Peyer's patch (tissue), 4 donors: ENCODE measurements around the gene KLF16. TPM values are rescaled to one million over a fixed set of nuclear protein-coding genes. Genes with fewer than 3 reads are reported as not detected.

Source experiments
- DNase-seq, 3 donors: peaks; one replicate each; pipeline ENCODE4 v3.0.0-alpha.2; 2017 to 2019
- H3K27ac ChIP-seq, 4 donors: fragments of 200-600 bp; sonication (generic); one replicate each; pipeline ENCODE4 v1.5.1; 2016 to 2019
- H3K27me3 ChIP-seq, 2 donors: fragments of 200-600 bp; sonication (generic); one replicate each; pipeline ENCODE4 v1.5.1; 2019
- H3K36me3 ChIP-seq, 3 donors: fragments of 200-600 bp; sonication (generic); one replicate each; pipeline ENCODE4 v1.5.1; 2016 to 2019
- H3K4me1 ChIP-seq, 4 donors: fragments of 200-600 bp; sonication (generic); one replicate each; pipeline ENCODE4 v1.5.1; 2016 to 2019
- H3K4me3 ChIP-seq, 4 donors: fragments of 200-600 bp; sonication (generic); 1 replicate in 3 of 4; 2 replicates in 1 of 4; pipeline ENCODE4 v1.5.1; 2016 to 2019; ENCODE audit warnings: mild to moderate bottlenecking in 1 of 4
- H3K9me3 ChIP-seq, 4 donors: fragments of 200-600 bp; sonication (generic); one replicate each; pipeline ENCODE4 v1.5.1; 2016 to 2019; ENCODE audit warnings: mild to moderate bottlenecking in 1 of 4
- CTCF ChIP-seq, 6 experiments: fragments of 450-650 bp in 4 of 6; fragments of 200-600 bp in 2 of 6; sonication (generic) in 1 of 6; IDR thresholded peaks; one replicate each; pipeline ENCODE4 v1.5.1; 2017 to 2019; ENCODE audit warnings: antibody characterized with exemption in 6 of 6, mild to moderate bottlenecking in 3 of 6, moderate library complexity in 1 of 6
- POLR2A ChIP-seq, 2 donors: fragments of 450-650 bp; IDR thresholded peaks; one replicate each; pipeline ENCODE4 v1.5.1; 2017; ENCODE audit warnings: antibody characterized with exemption in 2 of 2, mild to moderate bottlenecking in 2 of 2, moderate library complexity in 2 of 2
- total RNA-seq, 4 donors: library from RNA; depleted of rRNA; stranded (reverse); fragments of >200 nt; gene quantifications; one replicate each; pipeline ENCODE4 v1.1.0, GENCODE V29; 2016

The KLF16 gene
- total RNA-seq, 4 donors from 2014 or later: 10.3 to 18.2 (median 14.8) TPM

- Histone ChIP-seq H3K4me3 (no peak overlapping the region), H3K4me1 (peaks cover 3 to 15% (median 11%) of the 10 kb centered on the region in 4 donors), H3K27ac (no peak overlapping the region), H3K9me3 (no peaks in the 10 kb centered on the region), H3K36me3 (peaks cover 0 to 73% (median 0%) of the 10 kb centered on the region in 3 donors), H3K27me3 (no peaks in the 10 kb centered on the region)
- DNase-seq: no peak
- TF ChIP-seq CTCF (IDR thresholded peaks at IDR 0.05) (no peak), POLR2A (IDR thresholded peaks at IDR 0.05) (no peak)
Observed at GRCh38 chr19:1816530-1817298, 46.7 kb downstream of the KLF16 start.

DNA sequence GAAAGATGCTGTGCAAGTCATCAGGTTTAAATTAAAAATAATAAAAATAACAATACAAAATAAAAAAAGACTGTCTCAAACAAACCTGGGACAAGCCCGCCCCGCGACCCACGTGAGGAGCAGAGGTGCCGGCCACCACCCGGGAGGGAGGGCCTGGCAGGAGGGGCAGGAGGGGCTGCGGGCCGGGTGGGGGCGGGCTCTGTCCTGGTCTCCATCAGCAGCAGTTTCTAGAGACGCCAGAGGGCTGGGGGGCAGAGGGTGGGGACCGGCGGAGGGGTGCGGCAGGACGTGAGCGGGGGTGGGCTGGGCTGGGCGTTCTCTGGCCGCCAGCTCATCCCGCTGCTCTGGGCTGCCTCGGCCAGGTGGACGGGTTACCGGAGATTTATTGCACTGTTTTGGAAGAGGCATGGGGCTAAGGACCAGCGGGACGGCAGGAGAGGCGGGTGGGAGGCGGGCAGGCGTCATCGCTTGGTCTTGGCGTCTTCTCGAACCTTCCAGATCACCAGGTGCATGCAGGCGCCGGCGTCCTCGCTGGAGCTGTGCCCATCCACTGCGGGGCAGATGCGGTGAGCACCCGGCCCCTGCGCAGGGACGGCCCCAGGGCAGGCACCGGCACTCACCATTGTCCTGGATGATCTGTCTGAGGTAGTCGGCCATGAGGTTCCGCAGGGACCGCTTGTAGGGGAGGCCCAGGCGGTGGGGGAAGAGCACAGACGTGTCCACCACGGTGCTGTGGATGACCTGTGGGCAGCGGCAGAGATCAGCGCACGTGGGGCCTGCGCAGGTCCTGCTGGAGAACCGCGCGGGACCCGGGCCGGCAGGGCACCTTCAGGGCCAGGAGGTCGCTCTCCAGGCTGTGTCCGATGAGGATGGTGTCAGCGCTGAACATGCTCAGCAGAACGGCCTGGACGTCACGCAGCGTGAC is 47.5 kb downstream of the KLF16 start:
- H3K36me3 ChIP-seq: peaks cover 0 to 64% (median 0%) of the 10 kb centered on the region in 3 donors
- H3K27ac ChIP-seq: no peak overlapping the region
- H3K27me3 ChIP-seq: no peaks in the 10 kb centered on the region
- peaks cover 6 to 19% (median 13%) of the 10 kb centered on the region in 4 donors for H3K4me1 ChIP-seq
- no peak overlapping the region for H3K4me3 ChIP-seq
- H3K9me3 ChIP-seq: no peaks in the 10 kb centered on the region
- no peak for DNase-seq
- TF ChIP-seq POLR2A (IDR thresholded peaks at IDR 0.05): no peak
- TF ChIP-seq CTCF (IDR thresholded peaks at IDR 0.05): no peak

DNA sequence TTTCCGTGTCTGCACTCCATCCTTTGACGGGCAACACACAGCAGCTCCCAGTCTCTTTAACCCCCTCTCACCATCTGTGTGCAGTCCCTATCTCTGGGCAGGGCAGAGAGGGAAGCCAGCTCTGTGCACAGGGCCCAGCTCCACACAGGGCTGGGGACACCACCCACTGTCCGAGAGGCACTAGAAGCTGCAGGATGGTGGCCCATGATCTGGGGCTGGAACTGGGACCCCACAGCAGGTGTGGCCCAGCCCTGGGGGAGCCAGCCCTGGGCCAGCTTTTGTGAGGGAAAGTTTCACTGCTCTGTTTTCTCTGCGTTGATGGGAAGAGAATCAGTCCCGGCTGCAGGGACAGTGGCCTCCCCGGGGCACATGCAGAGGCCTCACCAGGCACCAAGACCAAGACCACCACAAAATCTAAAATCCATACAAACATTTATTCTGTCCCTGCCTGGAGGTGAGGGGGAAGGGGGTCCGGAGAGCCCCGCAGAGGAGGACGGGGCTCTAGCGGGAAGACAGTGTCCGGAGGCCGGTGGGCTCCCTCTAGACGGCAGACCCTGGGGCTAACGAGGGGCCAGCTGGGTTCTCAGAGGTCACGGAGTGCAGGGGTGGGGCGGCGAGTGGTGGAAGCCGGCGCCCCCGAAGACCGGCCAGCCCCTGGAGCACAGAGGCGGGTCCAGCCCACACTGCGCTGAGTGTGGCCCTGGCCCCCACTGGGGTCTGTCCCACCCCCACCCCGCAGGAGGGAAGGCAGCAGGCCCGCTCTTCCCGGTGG is 48.4 kb downstream of the KLF16 start:
- no peak overlapping the region for H3K4me3 ChIP-seq
- H3K36me3 ChIP-seq: peaks cover 0 to 56% (median 0%) of the 10 kb centered on the region in 3 donors
- TF ChIP-seq POLR2A (IDR thresholded peaks at IDR 0.05): no peak
- TF ChIP-seq CTCF (IDR thresholded peaks at IDR 0.05): no peak
- no peaks in the 10 kb centered on the region for H3K27me3 ChIP-seq
- no peaks in the 10 kb centered on the region for H3K9me3 ChIP-seq
- no peak overlapping the region for H3K27ac ChIP-seq
- no peak for DNase-seq
- H3K4me1 ChIP-seq: peaks cover 6 to 19% (median 13%) of the 10 kb centered on the region in 4 donors

- Histone ChIP-seq H3K27ac (no peak overlapping the region), H3K36me3 (peaks cover 0 to 49% (median 0%) of the 10 kb centered on the region in 3 donors), H3K4me3 (no peak overlapping the region), H3K4me1 (peaks cover 6 to 19% (median 13%) of the 10 kb centered on the region in 4 donors), H3K9me3 (no peaks in the 10 kb centered on the region), H3K27me3 (no peaks in the 10 kb centered on the region)
- TF ChIP-seq CTCF (IDR thresholded peaks at IDR 0.05) (no peak), POLR2A (IDR thresholded peaks at IDR 0.05) (no peak)
- DNase-seq: no peak
Observed at GRCh38 chr19:1814391-1814790, 49.0 kb downstream of the KLF16 start.
